SK-N-SH (cell line): ENCODE results near the gene ELOA. TPM values are rescaled to one million over a fixed set of nuclear protein-coding genes. Genes with fewer than 3 reads are reported as not detected.

Source experiments
- CTCF ChIA-PET: fragments of 300-600, 350-600 bp; formaldehyde crosslinking; extraction: SDS; loops from one replicate; lab custom pipeline; 2021; lab: Yijun Ruan, JAX
- POLR2A ChIA-PET: fragments of 350-600 bp; sonication (Branson Sonifier 250); formaldehyde crosslinking; extraction: SDS; loops from one replicate; lab custom pipeline; 2020; ENCODE audit warnings: antibody characterized with exemption, inconsistent platforms; lab: Yijun Ruan, JAX
- DNase-seq: peaks from one replicate; pipeline ENCODE4 v3.0.0; 2012
- H2AFZ ChIP-seq: fragments of 200-600 bp; sonication (generic); 2 replicates; pipeline ENCODE4 v1.8.1; 2016; ENCODE audit warnings: antibody characterized with exemption, mild to moderate bottlenecking, low read depth
- H3F3A ChIP-seq: fragments of 200-600 bp; sonication (generic); replicated peaks from 2 replicates; pipeline ENCODE3; 2016; ENCODE audit warnings: antibody characterized with exemption, mild to moderate bottlenecking; ENCODE audit not compliant: insufficient read depth
- H3K27ac ChIP-seq, 2 experiments: fragments of 200-500 bp in 1 of 2; fragments of 200-600 bp in 1 of 2; sonication (Bioruptor generic) in 1 of 2; sonication (generic), shearing (Covaris generic) in 1 of 2; 2 replicates each; pipeline versions ENCODE4 v1.5.1 to v1.6.1; 2014 to 2016; ENCODE audit warnings: low read depth in 2 of 2, inconsistent platforms in 1 of 2, low read length in 1 of 2, mild to moderate bottlenecking in 1 of 2, mixed read lengths in 1 of 2
- H3K27me3 ChIP-seq: fragments of 200-600 bp; sonication (generic), shearing (Covaris generic); 2 replicates; pipeline ENCODE4 v1.6.1; 2016; ENCODE audit warnings: mixed run types; ENCODE audit not compliant: insufficient read depth
- H3K36me3 ChIP-seq, 2 experiments: fragments of 200-500 bp in 1 of 2; fragments of 200-600 bp in 1 of 2; sonication (Bioruptor generic) in 1 of 2; sonication (generic) in 1 of 2; replicated peaks in 1 of 2; 2 replicates each; pipeline versions ENCODE3 to v1.5.1; 2014 to 2016; ENCODE audit warnings: low read length in 1 of 2, mild to moderate bottlenecking in 1 of 2; ENCODE audit not compliant: insufficient read depth in 2 of 2, control insufficient read depth in 1 of 2
- H3K4me1 ChIP-seq, 2 experiments: fragments of 200-500 bp in 1 of 2; fragments of 200-600 bp in 1 of 2; sonication (Bioruptor generic) in 1 of 2; sonication (generic), shearing (Covaris generic) in 1 of 2; 2 replicates each; pipeline versions ENCODE4 v1.5.1 to v1.6.1; 2014 to 2016; ENCODE audit warnings: low read depth in 1 of 2, low read length in 1 of 2, mixed run types in 1 of 2; ENCODE audit not compliant: insufficient read depth in 2 of 2, control insufficient read depth in 1 of 2
- H3K4me2 ChIP-seq: fragments of 200-600 bp; sonication (generic), shearing (Covaris generic); 2 replicates; pipeline ENCODE4 v1.6.1; 2017; ENCODE audit warnings: mixed run types
- H3K4me3 ChIP-seq, 2 experiments: fragments of 200-500 bp in 1 of 2; fragments of 200-600 bp in 1 of 2; sonication (Bioruptor generic) in 1 of 2; sonication (generic), shearing (Covaris generic) in 1 of 2; 2 replicates each; pipeline versions ENCODE4 v1.5.1 to v1.8.1; 2014 to 2016; ENCODE audit warnings: low read depth in 2 of 2, inconsistent platforms in 1 of 2, low read length in 1 of 2, mild to moderate bottlenecking in 1 of 2, mixed read lengths in 1 of 2, moderate library complexity in 1 of 2
- H3K79me2 ChIP-seq: fragments of 200-600 bp; sonication (generic); 2 replicates; pipeline ENCODE4 v1.8.1; 2017; ENCODE audit warnings: mild to moderate bottlenecking; ENCODE audit not compliant: insufficient read depth
- H3K9ac ChIP-seq: fragments of 200-600 bp; sonication (generic); 2 replicates; pipeline ENCODE4 v1.6.1; 2017; ENCODE audit warnings: mixed run types
- H3K9me2 ChIP-seq: fragments of 200-600 bp; sonication (generic); 2 replicates; pipeline ENCODE4 v1.6.1; 2017; ENCODE audit warnings: mixed run types
- H3K9me3 ChIP-seq: fragments of 200-600 bp; sonication (generic); 2 replicates; pipeline ENCODE4 v1.6.1; 2017; ENCODE audit warnings: mixed run types, mild to moderate bottlenecking, moderate library complexity
- H4K20me1 ChIP-seq: fragments of 200-600 bp; sonication (generic); 2 replicates; pipeline ENCODE4 v1.6.1; 2017; ENCODE audit warnings: mild to moderate bottlenecking, mixed run types; ENCODE audit not compliant: insufficient read depth
- EZH2phosphoT487 ChIP-seq: fragments of 200-600 bp; sonication (generic); IDR thresholded peaks from 2 replicates; pipeline ENCODE4 v1.6.1; 2017; ENCODE audit warnings: low read depth, mixed run types, mild to moderate bottlenecking, antibody characterized with exemption, moderate library complexity, borderline replicate concordance
- FOSL2 ChIP-seq: IDR thresholded peaks from 2 replicates; pipeline ENCODE4 v1.4.0; 2012; ENCODE audit warnings: low read depth, mild to moderate bottlenecking, moderate library complexity, borderline replicate concordance
- GABPA ChIP-seq: IDR thresholded peaks from 2 replicates; pipeline ENCODE4 v1.4.0; 2012; ENCODE audit warnings: low read depth, mild to moderate bottlenecking
- JUND ChIP-seq: IDR thresholded peaks from 2 replicates; pipeline ENCODE4 v1.4.0; 2012
- MXI1 ChIP-seq: IDR thresholded peaks from 2 replicates; pipeline ENCODE4 v1.6.1; 2012; ENCODE audit warnings: mild to moderate bottlenecking, low read depth, low read length, improper control_type of control experiment
- NFIC ChIP-seq: IDR thresholded peaks from 2 replicates; pipeline ENCODE4 v1.4.0; 2012; ENCODE audit warnings: borderline replicate concordance
- NRF1 ChIP-seq: IDR thresholded peaks from 2 replicates; pipeline ENCODE4 v1.6.1; 2012; ENCODE audit warnings: low read depth, mild to moderate bottlenecking, low read length
- RAD21 ChIP-seq: IDR thresholded peaks from 2 replicates; pipeline ENCODE4 v1.6.1; 2012; ENCODE audit warnings: mild to moderate bottlenecking, low read length
- SMC3 ChIP-seq: IDR thresholded peaks from 2 replicates; pipeline ENCODE4 v1.6.1; 2012; ENCODE audit warnings: low read depth, low read length, improper control_type of control experiment
- TCF12 ChIP-seq: IDR thresholded peaks from 2 replicates; pipeline ENCODE4 v1.4.0; 2012
- USF1 ChIP-seq: IDR thresholded peaks from 2 replicates; pipeline ENCODE4 v1.4.0; 2012; ENCODE audit warnings: low read depth, borderline replicate concordance
- WGBS: methylation state at CpG from one replicate; pipeline ENCODE4 v1.1.6; 2017; ENCODE audit warnings: low lambda C conversion rate; 5-methylcytosine and 5-hydroxymethylcytosine counted together
- polyA plus RNA-seq, 3 experiments: library from polyadenylated mRNA; depleted of rRNA; stranded (reverse); fragments of >200 nt; gene quantifications; 2 replicates each; pipeline ENCODE4 v1.2.3, GENCODE V29; 2012

ELOA gene
- polyA plus RNA-seq, 1 of the 3 experiments (the other 2 are of a cell fraction) = 14.5 TPM

DNA sequence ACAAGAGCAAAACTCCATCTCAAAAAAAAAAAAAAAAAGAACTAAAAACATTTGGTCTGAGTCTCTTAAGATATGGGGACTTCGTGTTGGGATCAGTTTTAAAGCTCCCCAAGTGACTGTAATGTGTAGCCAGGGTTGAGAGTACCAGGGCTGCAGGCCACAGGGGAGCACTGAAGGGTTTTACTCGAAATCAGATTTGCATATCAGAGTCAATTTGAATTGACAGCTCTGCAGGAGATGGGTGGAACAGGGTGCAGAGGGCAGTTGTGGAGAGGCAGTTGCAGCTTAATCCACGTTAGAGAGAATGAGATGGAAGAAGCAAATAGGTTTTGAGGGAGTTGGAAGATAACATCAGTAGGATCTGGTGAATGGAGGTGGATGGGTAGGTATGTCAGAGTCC lies 20.6 kb upstream of the ELOA start:
- TF ChIP-seq NRF1 (no peak), TCF12 (no peak), JUND (no peak), RAD21 (no peak)
- Histone ChIP-seq H3K4me2 (no peak overlapping the region), H3K36me3 (no peaks in the 10 kb centered on the region), H3K4me3 (no peak overlapping the region), H3K79me2 (peaks cover 41% of the 10 kb centered on the region; the same call in 1 of the 2 replicates), H2AFZ (no peak overlapping the region), H4K20me1 (0 out of 2 replicates have a peak, but pooled peaks cover 15% of the 10 kb centered on the region), H3K4me1 (peaks cover 0 to 3% of the 10 kb centered on the region in 2 experiments; a peak in 1 of 4 replicates), H3K27ac (no peak overlapping the region), H3F3A (no peaks in the 10 kb centered on the region), H3K9me2 (no peaks in the 10 kb centered on the region), H3K9ac (no peak overlapping the region), H3K9me3 (no peaks in the 10 kb centered on the region), H3K27me3 (no peaks in the 10 kb centered on the region)
- no peak for DNase-seq
- POLR2A ChIA-PET = no interaction called here
- CTCF ChIA-PET = no interaction called here
- 88% methylated on average over 3 of the region's 3 CpGs for whole genome bisulfite sequencing

GRCh38 chr1:23726686-23727085 lies 16.6 kb upstream of the ELOA start:
- no peaks in the 10 kb centered on the region for H3F3A ChIP-seq
- no peaks in the 10 kb centered on the region for H3K4me1 ChIP-seq
- no peak for DNase-seq
- peaks cover 25% of the 10 kb centered on the region; the same call in 1 of the 2 replicates for H3K79me2 ChIP-seq
- no peaks in the 10 kb centered on the region for H4K20me1 ChIP-seq
- 95% methylated on average over 2 of the region's 2 CpGs for WGBS
- CTCF ChIA-PET = interaction anchor here (1.5 kb wide), 1 partner anchor 8 kb away, joined by 4 read pairs; no protein-coding TSS in a partner anchor
- no peaks in the 10 kb centered on the region for H3K36me3 ChIP-seq
- H3K4me2 ChIP-seq = no peak overlapping the region
- no peak overlapping the region for H2AFZ ChIP-seq
- H3K27me3 ChIP-seq = no peaks in the 10 kb centered on the region
- no peak overlapping the region for H3K9ac ChIP-seq
- H3K9me3 ChIP-seq = no peaks in the 10 kb centered on the region
- no peak overlapping the region for H3K4me3 ChIP-seq
- POLR2A ChIA-PET = no interaction called here
- no peak for TF ChIP-seq NRF1
- no peak for TF ChIP-seq GABPA
- TF ChIP-seq MXI1 = no peak
- TF ChIP-seq SMC3 = no peak
- TF ChIP-seq USF1 = no peak
- no peak for TF ChIP-seq FOSL2
- no peak for TF ChIP-seq EZH2phosphoT487
- TF ChIP-seq NFIC = no peak
- TF ChIP-seq, all 33 proteins: peak for 0
- Histone ChIP-seq H3K9me2 (no peaks in the 10 kb centered on the region), H3K27ac (no peak overlapping the region)

DNA sequence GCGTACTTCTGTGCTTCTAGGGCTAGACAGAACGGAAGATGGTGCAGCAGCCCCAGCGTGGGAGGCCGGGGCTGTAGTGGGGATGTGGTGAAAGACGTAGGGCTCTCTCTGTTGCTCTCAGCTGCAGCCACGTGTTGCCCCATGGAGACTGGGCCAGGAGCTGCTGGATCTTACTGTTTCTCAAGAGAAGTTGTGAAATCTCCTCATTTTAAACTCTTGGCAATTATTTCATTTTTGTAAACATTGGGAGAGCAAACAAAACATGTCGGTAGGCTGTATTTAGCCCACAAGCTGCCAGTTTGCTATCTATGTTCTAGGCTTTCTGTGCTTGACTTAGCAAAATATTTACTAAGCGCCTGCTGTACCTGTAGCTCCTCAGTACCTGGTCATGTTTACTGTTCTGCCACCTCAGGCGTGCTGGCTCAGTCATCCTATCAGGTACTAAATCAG lies 15.9 kb upstream of the ELOA start:
- no peak for DNase-seq
- ChIA-PET CTCF (interaction anchor here (1.1 kb wide), 1 partner anchor 32 kb away, joined by 3 read pairs; no protein-coding TSS in a partner anchor), POLR2A (no interaction called here)
- no peak overlapping the region for H3K27ac ChIP-seq
- no peaks in the 10 kb centered on the region for H3K36me3 ChIP-seq
- H4K20me1 ChIP-seq = no peaks in the 10 kb centered on the region
- no peak overlapping the region for H3K4me3 ChIP-seq
- no peaks in the 10 kb centered on the region for H3K9me2 ChIP-seq
- H3F3A ChIP-seq = no peaks in the 10 kb centered on the region
- no peaks in the 10 kb centered on the region for H3K27me3 ChIP-seq
- H3K9ac ChIP-seq = no peak overlapping the region
- no peak overlapping the region for H2AFZ ChIP-seq
- H3K9me3 ChIP-seq = no peaks in the 10 kb centered on the region
- peaks cover 23% of the 10 kb centered on the region; the same call in 1 of the 2 replicates for H3K79me2 ChIP-seq
- no peak overlapping the region for H3K4me2 ChIP-seq
- 0 out of 4 replicates have a peak, but pooled peaks cover 0 to 3% of the 10 kb centered on the region in 2 experiments for H3K4me1 ChIP-seq
- 87% methylated on average over 9 of the region's 9 CpGs for WGBS
- TF ChIP-seq NFIC (no peak), MXI1 (no peak), SMC3 (no peak)
- TF ChIP-seq, all 33 proteins: peak for 0
